PC-3 (cell line): ENCODE measurements around the gene FOXJ3.

Experiments used
- EZH2 ChIP-seq: fragments of 300-600 bp; sonication (generic); IDR thresholded peaks from one replicate; pipeline ENCODE4 v1.6.1; 2017; ENCODE audit warnings: antibody characterized with exemption, mild to moderate bottlenecking, low read length; ENCODE audit not compliant: unreplicated experiment
- EZH2phosphoT487 ChIP-seq: fragments of 300-600 bp; sonication (generic); IDR thresholded peaks from 2 replicates; pipeline ENCODE4 v1.6.1; 2018; ENCODE audit warnings: mild to moderate bottlenecking, antibody characterized with exemption, low read length, borderline replicate concordance
- TF ChIP-seq, protein P1 (sequence below): fragments of 300-600 bp; sonication (generic); conservative IDR thresholded peaks from 2 replicates; pipeline ENCODE4 v1.5.1; 2017; ENCODE audit warnings: antibody characterized with exemption, low read depth, mild to moderate bottlenecking, low read length

DNA sequence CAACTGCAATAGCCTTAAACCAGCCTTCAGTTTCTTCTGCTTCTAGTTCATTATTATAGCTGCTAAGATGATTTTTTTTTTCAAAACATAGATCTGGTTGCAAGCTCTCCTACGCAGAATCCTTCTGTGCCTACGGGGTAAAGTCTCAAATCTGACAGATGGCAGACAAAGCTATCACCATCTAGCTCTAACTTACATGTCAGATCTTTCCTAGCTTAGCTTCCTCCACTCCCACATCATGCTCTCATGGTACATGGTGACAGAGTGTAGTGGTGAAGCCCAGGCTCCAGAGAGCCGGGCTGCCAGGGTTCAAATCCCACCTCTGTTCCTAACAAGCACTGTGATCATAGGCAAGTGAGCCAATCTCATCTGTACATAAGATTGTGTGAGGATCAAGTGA lies 206.1 kb downstream of the FOXJ3 start:
- TF ChIP-seq, protein P1, sequence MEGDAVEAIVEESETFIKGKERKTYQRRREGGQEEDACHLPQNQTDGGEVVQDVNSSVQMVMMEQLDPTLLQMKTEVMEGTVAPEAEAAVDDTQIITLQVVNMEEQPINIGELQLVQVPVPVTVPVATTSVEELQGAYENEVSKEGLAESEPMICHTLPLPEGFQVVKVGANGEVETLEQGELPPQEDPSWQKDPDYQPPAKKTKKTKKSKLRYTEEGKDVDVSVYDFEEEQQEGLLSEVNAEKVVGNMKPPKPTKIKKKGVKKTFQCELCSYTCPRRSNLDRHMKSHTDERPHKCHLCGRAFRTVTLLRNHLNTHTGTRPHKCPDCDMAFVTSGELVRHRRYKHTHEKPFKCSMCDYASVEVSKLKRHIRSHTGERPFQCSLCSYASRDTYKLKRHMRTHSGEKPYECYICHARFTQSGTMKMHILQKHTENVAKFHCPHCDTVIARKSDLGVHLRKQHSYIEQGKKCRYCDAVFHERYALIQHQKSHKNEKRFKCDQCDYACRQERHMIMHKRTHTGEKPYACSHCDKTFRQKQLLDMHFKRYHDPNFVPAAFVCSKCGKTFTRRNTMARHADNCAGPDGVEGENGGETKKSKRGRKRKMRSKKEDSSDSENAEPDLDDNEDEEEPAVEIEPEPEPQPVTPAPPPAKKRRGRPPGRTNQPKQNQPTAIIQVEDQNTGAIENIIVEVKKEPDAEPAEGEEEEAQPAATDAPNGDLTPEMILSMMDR, result no peak
- TF ChIP-seq EZH2 (no peak), EZH2phosphoT487 (no peak)
